Measurements from ENCODE around the gene RAET1E.
"Not testable (repeated sequence)": the region's sequence is repeated elsewhere in the genome, so short reads cannot be mapped to it uniquely, and the experiment has no call there.

Gene RAET1E

GRCh38 chr6:149897855-149898744 lies at the start of gene RAET1E:
Gene RAET1E, minus strand, starts transcription at chr6:149898113. Its CDS starts 7,212 bp downstream, at chr6:149890901.
- DNase-seq (ENCODE audit: low read depth in 1 of 2, low spot score in 1 of 2): no peak

- DNase-seq (ENCODE audit: low read depth in 1 of 2, low spot score in 1 of 2): not testable (repeated sequence)
These were observed 49.6 kb upstream of the RAET1E start for GRCh38 chr6:149947533-149947932.

DNA sequence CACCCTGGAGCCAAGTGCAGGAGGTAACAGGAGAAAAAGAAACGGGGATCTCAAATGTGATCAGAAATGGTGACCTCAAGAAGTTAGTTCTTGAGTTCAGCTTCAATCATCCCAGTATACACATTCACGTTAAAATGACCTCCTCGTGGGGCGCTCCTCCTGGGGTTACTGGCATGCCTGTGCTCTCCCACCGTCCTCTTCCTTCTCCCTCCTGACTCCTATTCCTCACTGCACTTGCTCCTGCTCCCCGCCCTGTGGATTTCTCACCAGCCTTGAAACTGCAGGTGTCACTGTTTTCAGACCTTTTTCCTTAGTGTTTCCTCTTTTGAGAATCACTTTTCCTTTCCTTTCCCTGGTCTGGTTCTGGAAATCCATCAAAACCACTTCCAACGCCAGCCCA lies 48.7 kb upstream of the RAET1E start:
- not testable (repeated sequence) for DNase-seq (ENCODE audit: low read depth in 1 of 2, low spot score in 1 of 2)

GRCh38 chr6:149945276-149945675 lies 47.4 kb upstream of the RAET1E start:
- not testable (repeated sequence) for DNase-seq (ENCODE audit: low read depth in 1 of 2, low spot score in 1 of 2)

DNA sequence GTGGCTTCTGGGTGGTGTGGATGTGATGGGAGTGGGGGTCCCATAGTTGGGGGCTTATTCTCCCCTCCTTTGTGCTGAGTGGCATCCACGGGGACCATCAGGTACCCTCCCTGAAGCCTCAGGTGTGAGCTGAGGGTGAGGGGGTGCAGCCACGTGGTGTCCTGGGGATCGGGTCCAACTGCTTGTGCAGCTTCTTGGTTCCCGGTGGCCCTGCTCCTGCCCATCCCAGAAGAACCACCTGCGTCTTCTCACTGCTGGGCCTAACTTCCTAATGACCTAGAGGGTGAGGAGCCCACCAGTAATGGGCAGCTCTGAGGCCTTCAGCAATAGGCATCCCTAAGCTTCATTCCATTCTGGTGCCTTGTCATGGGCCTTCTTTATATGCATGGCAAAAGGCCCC lies 45.4 kb upstream of the RAET1E start:
- DNase-seq (ENCODE audit: low read depth in 1 of 2, low spot score in 1 of 2): not testable (repeated sequence)

- DNase-seq (ENCODE audit: low read depth in 1 of 2, low spot score in 1 of 2): no peak
These were observed 44.5 kb upstream of the RAET1E start for GRCh38 chr6:149942461-149942829.

GRCh38 chr6:149941583-149942460 lies 43.9 kb upstream of the RAET1E start, which contains the start of gene ULBP2:
Gene ULBP2, plus strand, starts transcription at chr6:149942014. Its CDS starts 59 bp downstream, at chr6:149942073.
- peak; percentile 63 to 77 for DNase-seq (ENCODE audit: low read depth in 1 of 2, low spot score in 1 of 2)

DNA sequence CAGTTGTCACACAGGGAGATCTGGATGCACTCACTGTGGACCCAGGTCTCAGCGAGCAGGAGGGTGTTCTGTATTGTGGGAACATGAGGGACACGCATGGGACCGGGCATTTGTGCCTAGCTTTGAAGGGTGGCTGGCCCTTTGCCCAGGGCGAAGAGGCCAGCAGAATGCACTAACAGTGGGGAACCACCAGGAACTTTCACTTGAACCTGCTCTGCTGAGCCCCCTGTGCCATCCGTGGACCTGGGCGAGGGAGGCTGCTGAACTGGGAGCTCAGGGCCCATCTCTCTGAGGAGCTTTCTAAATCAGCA lies 42.7 kb upstream of the RAET1E start:
- no peak for DNase-seq (ENCODE audit: low read depth in 1 of 2, low spot score in 1 of 2)

DNA sequence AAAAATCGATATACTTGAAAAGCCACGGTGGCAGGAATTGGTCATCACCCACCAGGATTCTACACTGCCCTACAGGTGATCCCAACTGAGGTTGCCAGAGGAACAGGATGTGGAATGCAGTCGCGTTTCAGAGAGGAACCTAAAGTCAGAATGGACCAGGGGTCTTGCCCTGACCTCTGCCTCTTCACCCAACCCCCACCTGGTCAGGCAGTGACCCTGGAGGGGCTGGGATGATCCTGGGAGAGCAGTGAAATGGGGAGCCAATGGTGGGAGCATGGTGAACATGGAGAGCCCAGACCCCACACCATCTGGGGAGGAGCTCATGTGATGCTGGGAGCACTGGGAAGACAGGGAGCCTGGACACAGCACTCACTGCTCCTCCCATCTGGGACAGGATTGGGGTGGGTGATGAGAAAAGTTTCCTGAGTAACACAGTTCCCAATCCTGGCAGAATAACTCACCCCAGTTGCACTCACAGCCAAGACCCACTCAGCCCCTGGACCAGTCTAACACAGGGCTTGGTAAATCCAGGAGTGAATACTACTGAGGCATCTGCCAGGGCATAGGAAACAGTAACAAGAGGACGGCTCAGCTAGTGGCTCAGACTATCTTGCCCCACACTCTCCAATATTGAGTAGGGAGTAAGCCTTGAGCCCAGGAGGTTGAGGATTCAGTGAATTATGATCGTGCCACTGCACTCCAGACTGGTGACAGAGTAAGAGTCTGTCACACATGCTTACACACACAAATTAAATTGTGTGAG lies 42.2 kb upstream of the RAET1E start:
- no peak for DNase-seq (ENCODE audit: low read depth in 1 of 2, low spot score in 1 of 2)

- no peak for DNase-seq (ENCODE audit: low read depth in 1 of 2, low spot score in 1 of 2)
These were observed 41.4 kb upstream of the RAET1E start for GRCh38 chr6:149939356-149939648.

DNA sequence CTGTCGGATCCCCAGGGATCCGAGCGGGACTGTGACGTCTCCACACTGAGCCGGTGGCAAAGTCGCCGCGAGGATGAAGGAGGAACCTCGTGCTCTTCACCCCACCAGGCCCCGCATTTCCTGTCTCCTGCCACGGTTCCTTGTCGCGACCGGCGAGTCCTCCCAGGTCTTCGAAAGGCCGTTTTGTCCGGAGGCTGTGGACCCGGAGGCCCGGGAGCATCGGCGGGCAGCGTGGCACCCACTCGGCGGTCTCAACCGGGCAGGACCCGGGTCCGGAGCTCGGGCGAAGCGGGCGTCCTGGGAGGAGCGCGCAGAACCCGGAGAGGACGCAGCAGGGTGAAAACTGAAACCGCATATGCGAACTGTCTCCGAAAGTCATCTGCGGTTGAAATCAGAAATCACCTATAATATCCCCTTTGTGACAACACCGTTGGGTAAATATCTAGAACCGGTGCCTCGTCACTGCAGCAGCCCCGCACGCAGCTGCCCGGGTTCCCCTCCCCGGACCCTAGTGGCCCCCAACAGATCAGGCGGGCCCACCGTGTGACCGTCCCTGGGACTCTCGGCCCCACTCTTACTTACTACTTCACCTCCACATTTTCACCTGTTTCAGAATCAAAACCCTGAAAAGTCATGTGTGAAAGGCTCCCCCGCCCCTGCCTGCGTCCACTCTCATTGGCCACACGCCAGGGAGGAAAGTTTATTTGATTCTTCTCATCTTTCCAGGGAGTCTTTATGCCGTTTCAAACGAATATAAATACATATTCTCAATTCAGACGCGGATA lies 40.9 kb upstream of the RAET1E start:
- DNase-seq (ENCODE audit: low read depth in 1 of 2, low spot score in 1 of 2): no peak

GRCh38 chr6:149938013-149938570 lies 40.2 kb upstream of the RAET1E start:
- DNase-seq (ENCODE audit: low read depth in 1 of 2, low spot score in 1 of 2): not testable (repeated sequence)

DNA sequence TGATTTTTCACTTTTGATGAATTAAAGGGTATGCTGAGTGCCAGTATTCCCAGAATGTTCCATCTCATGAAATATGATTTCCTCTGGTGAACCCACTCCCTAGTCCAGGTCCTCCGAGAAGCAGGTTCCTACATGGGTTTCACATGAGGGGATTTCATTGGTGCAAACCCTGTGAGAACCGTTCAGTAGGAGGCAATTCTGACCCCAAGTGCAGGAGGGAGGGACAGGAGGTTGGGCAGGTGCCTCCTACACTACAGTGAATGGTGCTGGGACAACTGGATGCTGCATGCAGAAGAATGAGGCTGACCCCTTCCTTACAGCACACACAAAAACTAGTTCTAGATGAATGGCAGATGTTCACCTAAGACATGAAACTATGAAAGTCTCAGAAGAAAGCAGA lies 38.8 kb upstream of the RAET1E start:
- DNase-seq (ENCODE audit: low read depth in 1 of 2, low spot score in 1 of 2): no peak

DNA sequence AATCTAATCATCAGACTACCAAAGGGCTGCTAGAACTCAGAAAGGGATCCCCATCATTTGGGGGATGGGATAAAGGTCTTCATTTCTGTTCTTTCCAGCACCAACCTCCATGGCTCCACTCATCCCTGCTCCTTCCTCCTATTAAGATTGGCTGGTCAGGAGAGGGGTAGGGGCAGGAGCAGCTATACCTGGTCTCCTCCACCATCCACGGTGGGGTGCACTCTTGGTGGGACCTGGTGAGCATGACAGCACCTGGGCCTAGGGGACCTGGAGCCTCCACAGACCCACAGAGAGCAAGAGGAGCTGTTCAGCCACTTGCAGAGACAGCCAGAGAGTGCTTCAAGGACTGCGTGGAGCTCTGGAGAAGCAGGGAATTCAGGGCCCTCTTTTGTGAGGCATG lies 37.8 kb upstream of the RAET1E start:
- no peak for DNase-seq (ENCODE audit: low read depth in 1 of 2, low spot score in 1 of 2)

GRCh38 chr6:149935246-149935645 lies 37.3 kb upstream of the RAET1E start:
- DNase-seq (ENCODE audit: low read depth in 1 of 2, low spot score in 1 of 2): no peak

GRCh38 chr6:149934249-149935156 lies 36.6 kb upstream of the RAET1E start:
- peak; percentile 44 to 48 for DNase-seq (ENCODE audit: low read depth in 1 of 2, low spot score in 1 of 2)

GRCh38 chr6:149933461-149933860 lies 35.5 kb upstream of the RAET1E start:
- no peak for DNase-seq (ENCODE audit: low read depth in 1 of 2, low spot score in 1 of 2)

- DNase-seq (ENCODE audit: low read depth in 1 of 2, low spot score in 1 of 2): no peak
These were observed 35.1 kb upstream of the RAET1E start for GRCh38 chr6:149933036-149933435.

DNA sequence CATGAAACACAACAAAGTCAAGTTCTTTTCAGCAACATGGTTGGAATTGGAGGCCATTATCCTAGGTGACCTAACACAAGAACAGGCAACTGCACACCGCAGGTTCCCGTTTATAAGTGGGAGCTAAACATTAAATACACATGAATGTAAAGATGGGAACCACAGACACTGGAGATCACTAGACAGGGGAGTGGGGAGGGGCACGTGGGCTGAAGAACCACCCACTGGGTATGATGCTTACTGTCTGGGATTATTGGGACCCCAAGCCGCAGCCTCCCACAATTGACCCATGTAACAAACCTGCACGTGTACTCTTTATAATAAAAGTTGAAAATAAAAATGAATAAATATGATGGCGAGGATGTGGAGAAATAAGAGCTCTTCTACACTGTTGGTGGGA lies 33.6 kb upstream of the RAET1E start:
- no peak for DNase-seq (ENCODE audit: low read depth in 1 of 2, low spot score in 1 of 2)
